ENCODE data around the gene ADH7. TPM values are rescaled to one million over a fixed set of nuclear protein-coding genes. Genes with fewer than 3 reads are reported as not detected.

ADH7 gene
- total and polyA plus RNA-seq, 9 of the 15 experiments (the other 6 are each of a cell fraction or from before 2014, with no cell fraction given): not detected

- ChIA-PET CTCF (ENCODE audit: low intra/inter-chr PET ratio) (no interaction called here), POLR2A (no interaction called here)
- intact Hi-C loops (cut with micrococcal nuclease): no loop called here
- H3K9ac ChIP-seq (ENCODE audit: insufficient read depth in 1 of 2, low read depth in 2 of 2, low read length in 2 of 2): no peak overlapping the region
- in situ Hi-C loops (cut with MboI): no loop called here
- ATAC-seq (peak; percentile 73), DNase-seq (ENCODE audit: extremely low read depth in 1 of 4, low spot score in 3 of 4) (peak in 2 of 4 experiments; percentile 8 to 13), FAIRE-seq (no peak)
- H3K9me3 ChIP-seq (replicated peaks; ENCODE audit: control insufficient read depth, insufficient read depth, low read depth, low read length): no peaks in the 10 kb centered on the region
- WGBS (ENCODE audit: insufficient coverage, low coverage, missing lambda C conversion rate): 5% methylated on average over 4 of the region's 4 CpGs
- no peak overlapping the region for H3K4me2 ChIP-seq (ENCODE audit: insufficient read depth, low read length)
- H2AFZ ChIP-seq (ENCODE audit: low read depth, low read length): no peak overlapping the region
- no peak overlapping the region for H3K27ac ChIP-seq (ENCODE audit: extremely low read depth, low read depth, low read length)
- no peaks in the 10 kb centered on the region for H3K9me1 ChIP-seq (ENCODE audit: control insufficient read depth, insufficient read depth, low read length)
- TF ChIP-seq CTCF (IDR thresholded peaks at IDR 0.05 in 2 of 3, conservative IDR thresholded peaks at IDR 0.05 in 1 of 3; ENCODE audit: insufficient read depth in 2 of 3, low read depth in 1 of 3, low read length in 3 of 3): peak; percentile 29 to 39 (median 35); a peak in 3 of 6 replicates
- TF ChIP-seq REST (IDR thresholded peaks at IDR 0.05; ENCODE audit: borderline replicate concordance): 0 out of 2 replicates have a peak, but pooled peaks have one; percentile 8
- no peak for TF ChIP-seq REST (CRISPR knock-in tag; IDR thresholded peaks at IDR 0.05; ENCODE audit: low read depth)
- peak in 1 of 2 experiments; percentile 50; a peak in 2 of 4 replicates for TF ChIP-seq RAD21 (CRISPR knock-in tag; conservative IDR thresholded peaks at IDR 0.05 in 1 of 2, IDR thresholded peaks at IDR 0.05 in 1 of 2)
- no peak for TF ChIP-seq CHD4 (IDR thresholded peaks at IDR 0.05; ENCODE audit: insufficient read depth, insufficient replicate concordance, low read depth, low read length, poor library complexity, severe bottlenecking)
- no peaks in the 10 kb centered on the region for H3K79me2 ChIP-seq (ENCODE audit: control insufficient read depth, insufficient read depth, low read length)
- no peaks in the 10 kb centered on the region for H3K36me3 ChIP-seq (ENCODE audit: control insufficient read depth, insufficient read depth, low read length)
- H4K20me1 ChIP-seq (replicated peaks; ENCODE audit: control insufficient read depth, insufficient read depth, low read length): no peaks in the 10 kb centered on the region
- no peaks in the 10 kb centered on the region for H3K4me1 ChIP-seq (replicated peaks in 1 of 2; ENCODE audit: control insufficient read depth in 2 of 2, insufficient read depth in 2 of 2, low read length in 2 of 2)
- no peak overlapping the region for H3K4me3 ChIP-seq
- no peaks in the 10 kb centered on the region for H3K27me3 ChIP-seq (ENCODE audit: control insufficient read depth in 2 of 2, insufficient read depth in 2 of 2, low read length in 2 of 2)
- no TSS peak for BruUV-seq (replicated peaks)
Observed at GRCh38 chr4:99457270-99457669, 22.1 kb upstream of the ADH7 start.
